Effector memory CD4-positive, alpha-beta T cell (primary cell): ENCODE data around the gene ABHD6.
"Not testable (repeated sequence)": the region's sequence is repeated elsewhere in the genome, so short reads cannot be mapped to it uniquely, and the experiment has no call there.

Source experiments
- DNase-seq, 3 donors: peaks; one replicate each; pipeline ENCODE4 v3.0.0-alpha.2; 2020
- H3K27ac ChIP-seq: 2 replicates; pipeline ENCODE4 v1.7.0; 2013; ENCODE audit warnings: mild to moderate bottlenecking, low read length, moderate library complexity; ENCODE audit not compliant: insufficient read depth, poor library complexity, severe bottlenecking
- H3K27me3 ChIP-seq: replicated peaks from 2 replicates; pipeline ENCODE4 v1.7.0; 2013; ENCODE audit warnings: mild to moderate bottlenecking, low read length; ENCODE audit not compliant: insufficient read depth, control insufficient read depth, poor library complexity, severe bottlenecking
- H3K36me3 ChIP-seq: 2 replicates; pipeline ENCODE4 v1.7.0; 2013; ENCODE audit warnings: mild to moderate bottlenecking, low read length, moderate library complexity; ENCODE audit not compliant: control insufficient read depth, insufficient read depth
- H3K4me1 ChIP-seq: 2 replicates; pipeline ENCODE4 v1.7.0; 2013; ENCODE audit warnings: low read length, mild to moderate bottlenecking; ENCODE audit not compliant: control insufficient read depth, insufficient read depth, poor library complexity, severe bottlenecking
- H3K4me3 ChIP-seq: 2 replicates; pipeline ENCODE4 v1.7.0; 2013; ENCODE audit warnings: low read length, low read depth, mild to moderate bottlenecking; ENCODE audit not compliant: insufficient read depth, poor library complexity, severe bottlenecking
- H3K9me3 ChIP-seq: 2 replicates; pipeline ENCODE4 v1.7.0; 2013; ENCODE audit warnings: mild to moderate bottlenecking, low read length, moderate library complexity; ENCODE audit not compliant: control insufficient read depth

The ABHD6 gene

GRCh38 chr3:58222161-58222724 lies 15.3 kb upstream of the ABHD6 start:
- no peaks in the 10 kb centered on the region for H3K36me3 ChIP-seq
- H3K4me1 ChIP-seq: no peaks in the 10 kb centered on the region
- H3K9me3 ChIP-seq: no peaks in the 10 kb centered on the region
- H3K27ac ChIP-seq: no peak overlapping the region
- no peak overlapping the region for H3K4me3 ChIP-seq
- no peaks in the 10 kb centered on the region for H3K27me3 ChIP-seq
- no peak for DNase-seq

- no peak overlapping the region for H3K4me3 ChIP-seq
- no peaks in the 10 kb centered on the region for H3K4me1 ChIP-seq
- no peaks in the 10 kb centered on the region for H3K27me3 ChIP-seq
- H3K36me3 ChIP-seq: no peaks in the 10 kb centered on the region
- DNase-seq: no peak
- no peak overlapping the region for H3K27ac ChIP-seq
- H3K9me3 ChIP-seq: no peaks in the 10 kb centered on the region
These were observed 13.7 kb upstream of the ABHD6 start for GRCh38 chr3:58223855-58224254.

- H3K9me3 ChIP-seq, H3K27me3 ChIP-seq, DNase-seq, H3K27ac ChIP-seq, H3K4me1 ChIP-seq, H3K4me3 ChIP-seq, H3K36me3 ChIP-seq: not testable (repeated sequence)
These were observed 9.7 kb upstream of the ABHD6 start for GRCh38 chr3:58227933-58228332.

GRCh38 chr3:58230876-58231552 lies 6.6 kb upstream of the ABHD6 start:
- Histone ChIP-seq H3K4me3 (no peak overlapping the region), H3K36me3 (no peaks in the 10 kb centered on the region), H3K9me3 (no peaks in the 10 kb centered on the region), H3K27ac (no peak overlapping the region), H3K27me3 (no peaks in the 10 kb centered on the region), H3K4me1 (no peaks in the 10 kb centered on the region)
- DNase-seq: no peak

GRCh38 chr3:58231666-58232065 lies 5.9 kb upstream of the ABHD6 start:
- Histone ChIP-seq H3K4me3 (no peak overlapping the region), H3K27ac (no peak overlapping the region), H3K9me3 (no peaks in the 10 kb centered on the region), H3K4me1 (peaks cover 1% of the 10 kb centered on the region), H3K36me3 (no peaks in the 10 kb centered on the region), H3K27me3 (no peaks in the 10 kb centered on the region)
- DNase-seq: no peak

- Histone ChIP-seq H3K4me1 (peaks cover 13% of the 10 kb centered on the region), H3K27ac (no peak overlapping the region), H3K9me3 (no peaks in the 10 kb centered on the region), H3K4me3 (no peak overlapping the region), H3K36me3 (no peaks in the 10 kb centered on the region), H3K27me3 (no peaks in the 10 kb centered on the region)
- DNase-seq: no peak
These were observed 3.1 kb upstream of the ABHD6 start for GRCh38 chr3:58234516-58234931.

GRCh38 chr3:58235970-58236369 lies 1.6 kb upstream of the ABHD6 start:
- H3K4me1 ChIP-seq: peaks cover 13% of the 10 kb centered on the region

GRCh38 chr3:58236527-58237237 lies 910 bp upstream of the ABHD6 start:
- Histone ChIP-seq H3K27ac (peak overlapping the region; percentile 43), H3K27me3 (no peaks in the 10 kb centered on the region), H3K9me3 (no peaks in the 10 kb centered on the region), H3K4me3 (peak overlapping the region; percentile 78), H3K4me1 (peaks cover 13% of the 10 kb centered on the region), H3K36me3 (no peaks in the 10 kb centered on the region)
- DNase-seq: no peak

More at GRCh38 chr3:58235970-58236369, 1.6 kb upstream of the ABHD6 start:
- Histone ChIP-seq H3K4me3 (no peak overlapping the region), H3K9me3 (no peaks in the 10 kb centered on the region), H3K27me3 (no peaks in the 10 kb centered on the region), H3K27ac (no peak overlapping the region), H3K36me3 (no peaks in the 10 kb centered on the region)
- no peak for DNase-seq

- Histone ChIP-seq H3K9me3 (no peaks in the 10 kb centered on the region), H3K27ac (peak overlapping the region; percentile 64), H3K4me1 (peaks cover 13% of the 10 kb centered on the region), H3K36me3 (no peaks in the 10 kb centered on the region), H3K4me3 (peak overlapping the region; percentile 78), H3K27me3 (no peaks in the 10 kb centered on the region)
- DNase-seq: peak in 2 of 3 donors; percentile 11 to 14
These were observed 519 bp downstream of the ABHD6 start for GRCh38 chr3:58237941-58238681.
